Stomach (tissue), 9 donors: ENCODE data around the gene NEDD4L. TPM values are rescaled to one million over a fixed set of nuclear protein-coding genes. Genes with fewer than 3 reads are reported as not detected.

Source experiments
- DNase-seq, 2 donors: peaks; one replicate each; pipeline versions ENCODE4 v3.0.0 to v3.0.0-alpha.2; 2013 to 2019
- H3K27ac ChIP-seq, 5 donors: fragments of 200-600 bp in 4 of 5; sonication (generic) in 4 of 5; one replicate each; pipeline ENCODE4 v1.5.1; 2013 to 2019; ENCODE audit warnings: mild to moderate bottlenecking in 1 of 5, moderate library complexity in 1 of 5
- H3K27me3 ChIP-seq, 3 donors: fragments of 200-600 bp; sonication (generic); one replicate each; pipeline ENCODE4 v1.5.1; 2017 to 2019; ENCODE audit warnings: mixed run types in 1 of 3
- H3K36me3 ChIP-seq, 4 donors: fragments of 200-600 bp; sonication (generic); 1 replicate in 3 of 4; 2 replicates in 1 of 4; pipeline ENCODE4 v1.5.1; 2016 to 2019
- H3K4me1 ChIP-seq, 4 donors: fragments of 200-600 bp; sonication (generic); one replicate each; pipeline ENCODE4 v1.5.1; 2016 to 2019
- H3K4me3 ChIP-seq, 4 donors: fragments of 200-600 bp; sonication (generic) in 3 of 4; one replicate each; pipeline ENCODE4 v1.5.1; 2016 to 2019; ENCODE audit warnings: mild to moderate bottlenecking in 1 of 4
- H3K9me3 ChIP-seq, 4 donors: fragments of 200-600 bp; sonication (generic); one replicate each; pipeline ENCODE4 v1.5.1; 2016 to 2019
- CTCF ChIP-seq, 7 experiments: fragments of 450-650 bp in 4 of 7; fragments of 200-600 bp in 3 of 7; sonication (generic) in 3 of 7; IDR thresholded peaks; one replicate each; pipeline ENCODE4 v1.5.1; 2016 to 2019; ENCODE audit warnings: antibody characterized with exemption in 7 of 7, control low read depth in 2 of 7, mild to moderate bottlenecking in 1 of 7
- EP300 ChIP-seq: sonication (generic); formaldehyde crosslinking; IDR thresholded peaks from one replicate; pipeline ENCODE4 v1.6.1; 2017; ENCODE audit warnings: antibody characterized with exemption
- POLR2A ChIP-seq, 4 donors: fragments of 450-650 bp; IDR thresholded peaks; one replicate each; pipeline ENCODE4 v1.6.1; 2016; ENCODE audit warnings: antibody characterized with exemption in 4 of 4, control low read depth in 2 of 4, mild to moderate bottlenecking in 1 of 4, moderate library complexity in 1 of 4
- POLR2AphosphoS5 ChIP-seq, 3 donors: sonication (generic); formaldehyde crosslinking; IDR thresholded peaks; one replicate each; pipeline ENCODE4 v1.6.1; 2016; ENCODE audit warnings: antibody characterized with exemption in 3 of 3
- WGBS, 5 donors: extraction: QIAGEN DNeasy Blood & Tissue Kit in 3 of 5; methylation state at CpG; one replicate each; pipeline versions ENCODE4 v1.1.5 to v1.1.7; 2013 to 2018; 5-methylcytosine and 5-hydroxymethylcytosine counted together
- intact Hi-C: fragments of 100-400 bp; cut with DNase I; formaldehyde crosslinking; loops from one replicate; pipeline ENCODE4 v1.15.1; 2023; ENCODE audit warnings: low total_unique reads
- polyA plus RNA-seq, 3 donors: library from polyadenylated mRNA; stranded (reverse); fragments of 200-250 nt; gene quantifications; one replicate each; pipeline ENCODE4 v1.2.3, GENCODE V29; 2013
- total RNA-seq, 5 donors: library from RNA; depleted of rRNA; stranded (reverse); fragments of >200 nt; gene quantifications; one replicate each; pipeline versions ENCODE4 v1.1.0 to v1.2.3, GENCODE V29; 2014 to 2016
- donor health status: healthy with polysubstance abuse.
- donor health status: Bipolar disorder and iron deficiency.
- donor health status: healthy.

NEDD4L gene
- total and polyA plus RNA-seq, 8 donors = 46.1 to 315 (median 129) TPM

GRCh38 chr18:58175786-58176176, 131.8 kb downstream of the NEDD4L start:
- Histone ChIP-seq H3K9me3 (no peaks in the 10 kb centered on the region), H3K27ac (no peak overlapping the region), H3K27me3 (no peaks in the 10 kb centered on the region), H3K36me3 (peaks cover 0 to 10% (median 0%) of the 10 kb centered on the region in 4 donors), H3K4me3 (no peak overlapping the region), H3K4me1 (peaks cover 22 to 59% (median 53%) of the 10 kb centered on the region in 4 donors)
- DNase-seq = no peak
- 72 to 78% (median 77%) methylated on average over 5 of the region's 5 CpGs for WGBS, 5 donors
- intact Hi-C loops = no loop called here
- TF ChIP-seq CTCF (IDR thresholded peaks at IDR 0.05) = no peak
- no peak for TF ChIP-seq EP300
- TF ChIP-seq POLR2A (IDR thresholded peaks at IDR 0.05) = no peak
- TF ChIP-seq POLR2AphosphoS5 (IDR thresholded peaks at IDR 0.05) = no peak

- WGBS, 5 donors = 40 to 46% (median 44%) methylated on average over 12 of the region's 12 CpGs
- Histone ChIP-seq H3K9me3 (no peaks in the 10 kb centered on the region), H3K27me3 (no peaks in the 10 kb centered on the region), H3K36me3 (peaks cover 0 to under 1% (median 0%) of the 10 kb centered on the region in 4 donors), H3K27ac (peak overlapping the region in 3 of 5 donors; percentile 28 to 41 (median 37)), H3K4me3 (no peak overlapping the region), H3K4me1 (peaks cover 22 to 63% (median 56%) of the 10 kb centered on the region in 4 donors)
- intact Hi-C loops = no loop called here
- no peak for TF ChIP-seq EP300
- no peak for TF ChIP-seq CTCF (IDR thresholded peaks at IDR 0.05)
- TF ChIP-seq POLR2AphosphoS5 (IDR thresholded peaks at IDR 0.05) = peak in 1 of 3 donors; percentile 48
- peak in 1 of 2 donors; percentile 77 for DNase-seq
These were observed 133.1 kb downstream of the NEDD4L start for GRCh38 chr18:58177004-58177717.

- H3K27me3 ChIP-seq = no peaks in the 10 kb centered on the region
- no peak for DNase-seq
- H3K4me1 ChIP-seq = peaks cover 27 to 71% (median 57%) of the 10 kb centered on the region in 4 donors
- WGBS, 5 donors = 49 to 61% (median 54%) methylated on average over 4 of the region's 4 CpGs
- H3K4me3 ChIP-seq = no peak overlapping the region
- no peaks in the 10 kb centered on the region for H3K36me3 ChIP-seq
- intact Hi-C loops = no loop called here
- no peak overlapping the region for H3K27ac ChIP-seq
- no peaks in the 10 kb centered on the region for H3K9me3 ChIP-seq
- TF ChIP-seq CTCF (IDR thresholded peaks at IDR 0.05) (no peak), POLR2AphosphoS5 (IDR thresholded peaks at IDR 0.05) (no peak), EP300 (no peak), POLR2A (IDR thresholded peaks at IDR 0.05) (no peak)
These were observed 134.0 kb downstream of the NEDD4L start for GRCh38 chr18:58177896-58178470.

GRCh38 chr18:58178511-58178910, 134.5 kb downstream of the NEDD4L start:
- peak overlapping the region in 2 of 5 donors; percentile 22 to 26 for H3K27ac ChIP-seq
- H3K36me3 ChIP-seq = no peaks in the 10 kb centered on the region
- intact Hi-C loops = no loop called here
- no peak for TF ChIP-seq EP300
- no peak for TF ChIP-seq POLR2A (IDR thresholded peaks at IDR 0.05)
- TF ChIP-seq CTCF (IDR thresholded peaks at IDR 0.05) = no peak
- TF ChIP-seq POLR2AphosphoS5 (IDR thresholded peaks at IDR 0.05) = no peak
- H3K4me3 ChIP-seq = no peak overlapping the region
- 32 to 49% (median 38%) methylated on average over 8 of the region's 8 CpGs for WGBS, 5 donors
- peak in 1 of 2 donors; percentile 39 for DNase-seq
- H3K9me3 ChIP-seq = no peaks in the 10 kb centered on the region
- H3K4me1 ChIP-seq = peaks cover 31 to 76% (median 60%) of the 10 kb centered on the region in 4 donors
- no peaks in the 10 kb centered on the region for H3K27me3 ChIP-seq
